ENCODE measurements around the gene MTHFD1L.

Gene MTHFD1L

DNA sequence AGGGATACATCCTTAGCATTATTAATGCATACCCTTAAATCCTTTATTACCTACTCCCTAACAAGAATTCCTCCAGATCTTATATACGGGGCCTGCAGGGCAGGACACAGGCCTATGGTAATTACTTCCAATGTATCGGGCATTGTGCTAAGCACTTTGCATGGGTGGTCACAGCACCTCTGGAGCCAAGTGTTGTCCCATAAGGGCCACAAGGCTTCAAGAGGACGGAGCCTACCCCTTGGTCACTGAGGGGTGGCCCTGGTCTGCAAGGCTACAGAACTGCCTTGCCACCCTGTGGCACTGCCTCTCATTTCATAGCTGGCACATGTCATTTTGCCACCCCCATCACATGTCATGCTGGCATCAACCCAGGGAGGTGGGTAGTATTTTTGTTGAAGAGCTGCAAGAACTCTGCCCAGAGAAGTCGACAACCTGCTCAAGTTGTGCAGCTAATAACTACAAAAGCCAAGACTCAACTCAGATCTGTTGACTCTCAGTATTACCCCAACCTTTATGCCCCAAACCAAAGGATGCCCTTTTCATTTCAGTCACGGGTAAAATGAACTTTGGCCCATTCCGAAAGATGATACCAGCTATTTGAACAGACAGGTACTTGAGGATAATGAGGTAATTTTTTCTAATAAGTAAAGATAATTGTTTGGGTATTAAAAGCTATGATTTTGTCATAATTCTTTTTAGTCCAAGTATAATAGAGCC, 230.2 kb downstream of the MTHFD1L start:
- TF ChIP-seq TARDBP (IDR thresholded peaks at IDR 0.05): no peak
- no peak for TF ChIP-seq NFRKB (IDR thresholded peaks at IDR 0.05)
- TF ChIP-seq SP1 (IDR thresholded peaks at IDR 0.05): no peak
- TF ChIP-seq SUZ12 (IDR thresholded peaks at IDR 0.05): no peak
- TF ChIP-seq FOXK2 (IDR thresholded peaks at IDR 0.05): no peak
- no peak for TF ChIP-seq CTBP1 (IDR thresholded peaks at IDR 0.05; ENCODE audit: borderline replicate concordance)
- TF ChIP-seq ARNT (IDR thresholded peaks at IDR 0.05): no peak
- TF ChIP-seq, protein P1, sequence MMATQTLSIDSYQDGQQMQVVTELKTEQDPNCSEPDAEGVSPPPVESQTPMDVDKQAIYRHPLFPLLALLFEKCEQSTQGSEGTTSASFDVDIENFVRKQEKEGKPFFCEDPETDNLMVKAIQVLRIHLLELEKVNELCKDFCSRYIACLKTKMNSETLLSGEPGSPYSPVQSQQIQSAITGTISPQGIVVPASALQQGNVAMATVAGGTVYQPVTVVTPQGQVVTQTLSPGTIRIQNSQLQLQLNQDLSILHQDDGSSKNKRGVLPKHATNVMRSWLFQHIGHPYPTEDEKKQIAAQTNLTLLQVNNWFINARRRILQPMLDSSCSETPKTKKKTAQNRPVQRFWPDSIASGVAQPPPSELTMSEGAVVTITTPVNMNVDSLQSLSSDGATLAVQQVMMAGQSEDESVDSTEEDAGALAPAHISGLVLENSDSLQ (IDR thresholded peaks at IDR 0.05): no peak
- TF ChIP-seq HDGF (IDR thresholded peaks at IDR 0.05; ENCODE audit: borderline replicate concordance): no peak
- no peak for TF ChIP-seq FOXA1 (IDR thresholded peaks at IDR 0.05)
- no peak for DNase-seq (ENCODE audit: extremely low spot score)
- POLR2A ChIA-PET: no interaction called here
- CTCF ChIA-PET: interaction anchor here (0.9 kb wide), 1 partner anchor 228 kb away, joined by 3 read pairs; no protein-coding TSS in a partner anchor

DNA sequence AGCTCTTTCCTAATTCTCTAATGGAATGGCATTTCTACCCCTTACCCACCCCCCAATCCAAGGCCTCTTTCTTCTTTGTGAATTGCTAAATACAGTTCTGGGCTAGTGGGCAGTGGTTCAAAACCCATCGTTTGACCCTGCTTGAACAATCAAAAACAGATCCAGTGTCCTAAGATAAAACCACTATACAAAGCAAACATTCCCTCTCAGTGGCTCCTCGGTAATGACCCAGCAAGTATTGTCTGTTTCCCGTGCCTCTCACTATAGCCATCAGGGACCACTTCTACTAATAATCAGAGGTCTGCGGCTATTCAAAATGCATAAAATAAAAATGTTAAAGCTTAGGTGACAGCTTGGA, 230.7 kb downstream of the MTHFD1L start:
- CTCF ChIA-PET: interaction anchor here (0.9 kb wide), 1 partner anchor 228 kb away, joined by 3 read pairs; no protein-coding TSS in a partner anchor
- TF ChIP-seq NFRKB (IDR thresholded peaks at IDR 0.05): no peak
- TF ChIP-seq HDGF (IDR thresholded peaks at IDR 0.05; ENCODE audit: borderline replicate concordance): no peak
- no peak for TF ChIP-seq ARNT (IDR thresholded peaks at IDR 0.05)
- TF ChIP-seq, protein P1 (IDR thresholded peaks at IDR 0.05): no peak
- no peak for TF ChIP-seq SUZ12 (IDR thresholded peaks at IDR 0.05)
- TF ChIP-seq TARDBP (IDR thresholded peaks at IDR 0.05): no peak
- no peak for TF ChIP-seq FOXA1 (IDR thresholded peaks at IDR 0.05)
- no peak for TF ChIP-seq LEF1 (IDR thresholded peaks at IDR 0.05; ENCODE audit: borderline replicate concordance)
- no peak for TF ChIP-seq FOXK2 (IDR thresholded peaks at IDR 0.05)
- TF ChIP-seq L3MBTL2 (conservative IDR thresholded peaks at IDR 0.05): no peak
- no peak for TF ChIP-seq BHLHE40 (IDR thresholded peaks at IDR 0.05; ENCODE audit: borderline replicate concordance)
- TF ChIP-seq FOXM1 (IDR thresholded peaks at IDR 0.05; ENCODE audit: borderline replicate concordance): no peak
- no peak for TF ChIP-seq ELF4 (IDR thresholded peaks at IDR 0.05)
- TF ChIP-seq SP1 (IDR thresholded peaks at IDR 0.05): no peak
- no peak for TF ChIP-seq CTBP1 (IDR thresholded peaks at IDR 0.05; ENCODE audit: borderline replicate concordance)
- TF ChIP-seq ZNF384 (IDR thresholded peaks at IDR 0.05): no peak
- POLR2A ChIA-PET: no interaction called here
- no peak for DNase-seq (ENCODE audit: extremely low spot score)

DNA sequence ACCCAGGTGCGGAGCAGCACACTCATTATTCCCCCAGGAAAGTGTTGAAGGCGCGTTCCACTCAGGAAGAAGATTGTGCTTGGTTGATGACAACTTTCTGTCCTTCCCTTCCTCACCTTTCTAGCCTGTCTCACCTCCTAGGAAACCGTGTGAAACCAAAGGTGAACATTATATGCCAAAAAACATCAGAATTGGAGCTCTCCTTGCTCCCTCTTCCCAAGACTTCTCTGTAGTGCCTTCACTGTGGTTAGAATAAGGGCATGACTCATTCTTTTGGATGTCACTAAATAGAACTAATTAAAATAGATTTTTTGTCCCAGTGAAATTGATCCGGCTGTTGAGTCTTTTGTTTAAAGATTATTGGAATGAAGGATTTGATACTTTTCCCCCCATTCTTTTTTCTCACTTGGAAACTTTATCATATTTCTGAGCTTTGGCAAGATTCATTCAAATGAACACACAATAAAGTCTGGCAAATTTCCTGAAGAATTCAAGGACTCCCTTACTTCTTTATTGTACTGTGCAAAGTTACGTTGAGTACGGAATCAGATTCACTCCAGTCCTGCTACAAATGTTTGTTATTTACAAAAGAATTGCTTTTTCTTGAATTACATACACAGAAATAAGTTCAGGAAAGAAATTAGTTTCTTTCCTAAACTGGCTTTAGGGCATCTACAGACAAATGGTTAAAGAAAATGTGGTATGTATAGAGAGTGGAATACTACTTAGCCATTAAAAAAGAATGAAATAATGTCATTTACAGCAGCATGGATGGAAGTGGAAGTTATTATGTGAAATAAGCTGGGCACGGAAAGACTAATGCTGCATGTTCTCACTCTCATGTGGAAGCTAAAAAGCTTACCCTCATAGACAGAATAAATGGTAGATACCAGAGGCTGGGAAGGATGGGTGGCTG, 231.4 kb downstream of the MTHFD1L start:
- no peak for DNase-seq (ENCODE audit: extremely low spot score)
- TF ChIP-seq FOXA1 (IDR thresholded peaks at IDR 0.05) (no peak), SUZ12 (IDR thresholded peaks at IDR 0.05) (no peak)
- ChIA-PET POLR2A (no interaction called here), CTCF (no interaction called here)

DNA sequence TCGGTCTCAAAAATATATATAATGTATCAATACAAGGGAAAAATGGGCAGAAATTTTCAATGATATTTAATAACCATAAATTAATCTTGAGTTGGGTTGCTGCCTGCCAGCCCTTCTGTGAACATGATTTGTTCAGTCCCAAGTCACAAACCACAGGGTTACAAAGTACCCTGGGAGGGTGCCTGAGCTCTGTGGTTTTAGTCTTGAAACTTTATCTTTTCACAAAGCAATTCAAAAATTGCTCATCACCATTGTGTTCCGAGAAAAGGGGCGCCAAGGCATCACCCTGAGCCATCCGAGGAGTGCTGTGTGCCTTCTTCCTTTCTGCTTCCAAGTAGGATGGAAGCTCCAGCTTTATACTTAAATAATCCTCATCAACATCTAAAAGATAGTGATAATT, 232.7 kb downstream of the MTHFD1L start:
- TF ChIP-seq, protein P1 (IDR thresholded peaks at IDR 0.05): no peak
- no peak for TF ChIP-seq CTBP1 (IDR thresholded peaks at IDR 0.05; ENCODE audit: borderline replicate concordance)
- ChIA-PET CTCF (no interaction called here), POLR2A (no interaction called here)
- DNase-seq (ENCODE audit: extremely low spot score): no peak

DNA sequence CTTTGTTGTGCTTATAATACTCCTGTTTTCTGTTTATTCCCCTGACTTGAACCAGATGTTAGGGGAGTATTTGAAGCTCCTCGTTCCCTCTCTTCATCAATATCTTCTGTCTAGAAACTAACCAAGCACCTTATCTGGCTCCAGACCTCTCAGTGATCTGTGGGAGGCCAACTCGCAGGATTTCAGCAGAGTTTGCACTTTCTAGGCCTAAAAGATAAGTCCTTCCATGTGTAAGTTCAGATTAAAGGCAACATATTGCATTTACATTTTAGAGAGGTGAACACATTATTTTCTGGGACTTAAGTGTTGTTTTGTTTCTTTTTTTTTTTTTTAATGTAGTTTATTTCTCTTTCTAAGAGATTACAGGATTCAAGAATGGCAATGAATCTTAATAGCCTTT, 234.8 kb downstream of the MTHFD1L start:
- no peak for TF ChIP-seq ZNF384 (IDR thresholded peaks at IDR 0.05)
- TF ChIP-seq NFRKB (IDR thresholded peaks at IDR 0.05): no peak
- no peak for TF ChIP-seq L3MBTL2 (conservative IDR thresholded peaks at IDR 0.05)
- no peak for TF ChIP-seq TARDBP (IDR thresholded peaks at IDR 0.05)
- TF ChIP-seq FOXA1 (IDR thresholded peaks at IDR 0.05): no peak
- TF ChIP-seq, protein P1 (IDR thresholded peaks at IDR 0.05): no peak
- no peak for TF ChIP-seq ARNT (IDR thresholded peaks at IDR 0.05)
- TF ChIP-seq LEF1 (IDR thresholded peaks at IDR 0.05; ENCODE audit: borderline replicate concordance): no peak
- no peak for TF ChIP-seq FOXM1 (IDR thresholded peaks at IDR 0.05; ENCODE audit: borderline replicate concordance)
- TF ChIP-seq SP1 (IDR thresholded peaks at IDR 0.05): no peak
- no peak for TF ChIP-seq FOXK2 (IDR thresholded peaks at IDR 0.05)
- TF ChIP-seq SUZ12 (IDR thresholded peaks at IDR 0.05): no peak
- TF ChIP-seq CTBP1 (IDR thresholded peaks at IDR 0.05; ENCODE audit: borderline replicate concordance): no peak
- TF ChIP-seq ELF4 (IDR thresholded peaks at IDR 0.05): no peak
- no peak for TF ChIP-seq BHLHE40 (IDR thresholded peaks at IDR 0.05; ENCODE audit: borderline replicate concordance)
- no peak for TF ChIP-seq HDGF (IDR thresholded peaks at IDR 0.05; ENCODE audit: borderline replicate concordance)
- POLR2A ChIA-PET: no interaction called here
- DNase-seq (ENCODE audit: extremely low spot score): no peak
- CTCF ChIA-PET: no interaction called here
